HepG2 (cell line): ENCODE measurements around the gene CELF4. TPM values are rescaled to one million over a fixed set of nuclear protein-coding genes. Genes with fewer than 3 reads are reported as not detected.

Experiments used
- ATAC-seq: fragments of 200-7000 bp; cut with Tn5 transposase; 3 replicates; pipeline ENCODE4 v1.9.1; 2020; ENCODE audit warnings: mild to moderate bottlenecking, moderate library complexity
- BruUV-seq: library from RNA; stranded (reverse); fragments of 400-500 nt; replicated peaks from 2 replicates; lab custom pipeline; 2021; lab: Mats Ljungman, UMichigan
- CTCF ChIA-PET: fragments of 300-600 bp; formaldehyde crosslinking; extraction: SDS; loops from one replicate; lab custom pipeline; 2021; ENCODE audit warnings: low total read pairs, inconsistent platforms, low intra/inter-chr PET ratio; lab: Yijun Ruan, JAX
- POLR2A ChIA-PET: fragments of 350-600 bp; sonication (Branson Sonifier 250); formaldehyde crosslinking; loops from one replicate; lab custom pipeline; 2020; ENCODE audit warnings: antibody characterized with exemption, inconsistent platforms; lab: Yijun Ruan, JAX
- DNase-seq: peaks from one replicate; pipeline ENCODE4 v3.0.0-alpha.2; 2015; ENCODE audit warnings: low spot score
- FAIRE-seq: peaks from 3 replicates; lab custom pipeline; 2011; peaks lifted over from hg19 to GRCh38; lab: Jason Lieb, UNC
- H2AFZ ChIP-seq: one replicate; pipeline ENCODE4 v1.6.1; 2011; ENCODE audit warnings: low read length, inconsistent platforms
- H3K27ac ChIP-seq: fragments of 300-600 bp; 3 replicates; pipeline ENCODE4 v1.8.0; 2011; ENCODE audit warnings: mixed run types, mild to moderate bottlenecking, mixed read lengths, low read length, inconsistent platforms; ENCODE audit not compliant: insufficient read depth; ENCODE audit errors: extremely low read length
- H3K27me3 ChIP-seq, 2 experiments: fragments of 200-600 bp in 1 of 2; 2 replicates in 1 of 2; 3 replicates in 1 of 2; pipeline versions ENCODE4 v1.6.0 to v1.8.0; 2011; ENCODE audit warnings: low read length in 2 of 2, mild to moderate bottlenecking in 2 of 2, moderate library complexity in 2 of 2, inconsistent platforms in 1 of 2; ENCODE audit not compliant: insufficient read depth in 2 of 2, control insufficient read depth in 1 of 2
- H3K36me3 ChIP-seq, 2 experiments: fragments of 200-600 bp in 1 of 2; replicated peaks in 1 of 2; 2 replicates in 1 of 2; 3 replicates in 1 of 2; pipeline versions ENCODE4 v1.5.1 to v1.8.0; 2011; ENCODE audit warnings: low read length in 2 of 2, inconsistent platforms in 1 of 2; ENCODE audit not compliant: insufficient read depth in 2 of 2, control insufficient read depth in 1 of 2
- H3K4me1 ChIP-seq: 2 replicates; pipeline ENCODE4 v1.5.1; 2012; ENCODE audit warnings: low read length, inconsistent platforms; ENCODE audit not compliant: insufficient read depth
- H3K4me2 ChIP-seq: 2 replicates; pipeline ENCODE4 v1.6.0; 2011; ENCODE audit warnings: low read depth, low read length, inconsistent platforms
- H3K4me3 ChIP-seq, 3 experiments: fragments of 200-600 bp in 1 of 3; sonication (generic), shearing (Covaris generic) in 1 of 3; replicated peaks in 1 of 3; 2 replicates each; pipeline ENCODE4 v1.5.1; 2011 to 2016; ENCODE audit warnings: low read length in 3 of 3, inconsistent platforms in 2 of 3, low read depth in 2 of 3, mild to moderate bottlenecking in 2 of 3, control low read depth in 1 of 3, mixed read lengths in 1 of 3; ENCODE audit not compliant: insufficient read depth in 1 of 3
- H3K79me2 ChIP-seq: one replicate; pipeline ENCODE4 v1.6.1; 2011; ENCODE audit warnings: low read length, inconsistent platforms; ENCODE audit not compliant: insufficient read depth
- H3K9ac ChIP-seq: 2 replicates; pipeline ENCODE4 v1.6.0; 2011; ENCODE audit warnings: mild to moderate bottlenecking, low read depth, low read length, inconsistent platforms; ENCODE audit not compliant: insufficient read depth
- H3K9me3 ChIP-seq: 2 replicates; pipeline ENCODE4 v1.5.1; 2012; ENCODE audit warnings: mild to moderate bottlenecking, low read length
- H4K20me1 ChIP-seq: 2 replicates; pipeline ENCODE4 v1.6.0; 2011; ENCODE audit warnings: inconsistent platforms, mild to moderate bottlenecking, low read length, moderate library complexity; ENCODE audit not compliant: insufficient read depth
- CREM ChIP-seq, 2 experiments: sonication (generic) in 1 of 2; formaldehyde crosslinking in 1 of 2; IDR thresholded peaks; 2 replicates each; pipeline versions ENCODE4 v1.4.0 to v1.6.1; 2016 to 2020; ENCODE audit warnings: antibody characterized with exemption in 1 of 2, mild to moderate bottlenecking in 1 of 2, missing genetic modification reagents in 1 of 2
- DPF2 ChIP-seq: sonication (generic); formaldehyde crosslinking; IDR thresholded peaks from 2 replicates; pipeline ENCODE4 v1.4.0; 2020; ENCODE audit warnings: mild to moderate bottlenecking, low read depth, missing genetic modification reagents, borderline replicate concordance
- FIP1L1 ChIP-seq: fragments of 200-400 bp; formaldehyde crosslinking; IDR thresholded peaks from 2 replicates; pipeline ENCODE4 v1.6.1; 2018; ENCODE audit warnings: low read depth, mild to moderate bottlenecking, low read length, moderate library complexity, borderline replicate concordance; ENCODE audit not compliant: insufficient read depth
- FOXK2 ChIP-seq: fragments of 450-650 bp; IDR thresholded peaks from 2 replicates; pipeline ENCODE4 v1.6.1; 2016
- FOXO4 ChIP-seq: sonication (generic); formaldehyde crosslinking; conservative IDR thresholded peaks from 2 replicates; pipeline ENCODE4 v1.8.1; 2023; ENCODE audit warnings: missing genetic modification reagents
- GATA4 ChIP-seq: sonication (generic); IDR thresholded peaks from 2 replicates; pipeline ENCODE4 v1.6.1; 2016; ENCODE audit warnings: antibody characterized with exemption, low read depth, borderline replicate concordance
- HMGA1 ChIP-seq: sonication (generic); formaldehyde crosslinking; conservative IDR thresholded peaks from 2 replicates; pipeline ENCODE4 v1.4.0; 2020; ENCODE audit warnings: missing genetic modification reagents
- JARID2 ChIP-seq: sonication (generic); formaldehyde crosslinking; IDR thresholded peaks from 2 replicates; pipeline ENCODE4 v1.8.1; 2023; ENCODE audit warnings: missing genetic modification reagents, inconsistent platforms; ENCODE audit not compliant: insufficient replicate concordance
- MLLT10 ChIP-seq: sonication (generic); formaldehyde crosslinking; IDR thresholded peaks from 2 replicates; pipeline ENCODE4 v1.4.0; 2020; ENCODE audit warnings: missing genetic modification reagents
- SALL2 ChIP-seq: sonication (generic); formaldehyde crosslinking; IDR thresholded peaks from 2 replicates; pipeline ENCODE4 v1.8.1; 2023; ENCODE audit warnings: mild to moderate bottlenecking, missing genetic modification reagents, inconsistent platforms
- SAP130 ChIP-seq: IDR thresholded peaks from 2 replicates; pipeline ENCODE4 v1.6.1; 2016; ENCODE audit warnings: low read depth
- TBL1XR1 ChIP-seq: fragments of 150-350 bp; IDR thresholded peaks from 2 replicates; pipeline ENCODE4 v1.6.1; 2014; ENCODE audit warnings: borderline replicate concordance, low read length; ENCODE audit not compliant: partially characterized antibody
- TFDP2 ChIP-seq: sonication (generic); formaldehyde crosslinking; IDR thresholded peaks from 2 replicates; pipeline ENCODE4 v1.4.0; 2020; ENCODE audit warnings: missing genetic modification reagents
- ZNF260 ChIP-seq: sonication (generic); formaldehyde crosslinking; IDR thresholded peaks from 2 replicates; pipeline ENCODE4 v1.4.0; 2020; ENCODE audit warnings: missing genetic modification reagents, low read depth, mild to moderate bottlenecking, borderline replicate concordance
- ZNF367 ChIP-seq: sonication (generic); formaldehyde crosslinking; IDR thresholded peaks from 2 replicates; pipeline ENCODE4 v1.4.0; 2020; ENCODE audit warnings: missing genetic modification reagents, borderline replicate concordance
- ZNF652 ChIP-seq: IDR thresholded peaks from 2 replicates; pipeline ENCODE4 v1.6.1; 2016; ENCODE audit warnings: low read depth, borderline replicate concordance
- ZNF850 ChIP-seq: sonication (generic); formaldehyde crosslinking; conservative IDR thresholded peaks from 2 replicates; pipeline ENCODE4 v1.9.0; 2021; ENCODE audit warnings: mild to moderate bottlenecking, missing genetic modification reagents
- WGBS: methylation state at CpG from one replicate; pipeline ENCODE4 v1.1.6; 2017; ENCODE audit warnings: low lambda C conversion rate; 5-methylcytosine and 5-hydroxymethylcytosine counted together
- in situ Hi-C: cut with HindIII; loops from 2 replicates; pipeline ENCODE4 v1.10.0; 2017; ENCODE audit warnings: low pct_unique_long_range_greater_than_20kb; ENCODE audit not compliant: extremely low pct_ligation_motif_present
- intact Hi-C: fragments of 100-400 bp; cut with micrococcal nuclease; formaldehyde crosslinking; loops from one replicate; pipeline ENCODE4 v1.10.0; 2022; ENCODE audit not compliant: unreplicated experiment
- polyA plus RNA-seq, 8 experiments: library from polyadenylated mRNA; depleted of rRNA in 3 of 8; stranded (reverse) in 7 of 8; unstranded in 1 of 8; fragments of >200 nt; fragmentation: Illumina TruSeq in 4 of 8; extraction: Trizol in 4 of 8; gene quantifications; 2 replicates each; pipeline versions ENCODE4 v1.2.1 to v1.2.3, GENCODE V29; 2011 to 2016; ENCODE audit warnings: low read depth in 4 of 8, missing spikeins in 1 of 8, mixed read lengths in 1 of 8; ENCODE audit not compliant: insufficient read depth in 1 of 8
- total RNA-seq, 5 experiments: library from RNA; depleted of rRNA; stranded (reverse); fragments of >200 nt; fragmentation: Illumina TruSeq; extraction: Trizol; gene quantifications; 2 replicates each; pipeline ENCODE4 v1.2.3, GENCODE V29; 2016; ENCODE audit warnings: low read depth in 1 of 5

CELF4 gene
- total and polyA plus RNA-seq, 2 of the 13 experiments (the other 11 are each of a cell fraction or from before 2014, with no cell fraction given): not detected

- 8% methylated on average over 5 of the region's 6 CpGs for WGBS
- Histone ChIP-seq H3K79me2 (no peaks in the 10 kb centered on the region), H3K4me1 (no peaks in the 10 kb centered on the region), H3K4me2 (no peak overlapping the region), H3K9ac (no peak overlapping the region), H3K4me3 (no peak overlapping the region), H2AFZ (no peak overlapping the region), H3K9me3 (no peaks in the 10 kb centered on the region), H3K36me3 (no peaks in the 10 kb centered on the region), H3K27me3 (peaks cover 1 to 11% of the 10 kb centered on the region in 2 experiments; a peak in 2 of 5 replicates), H4K20me1 (no peaks in the 10 kb centered on the region), H3K27ac (no peak overlapping the region)
- ATAC-seq (no peak), FAIRE-seq (no peak), DNase-seq (no peak)
- ChIA-PET POLR2A (no interaction called here), CTCF (no interaction called here)
- intact Hi-C loops: no loop called here
- TF ChIP-seq ZNF260 (CRISPR knock-in tag): no peak
- TF ChIP-seq MLLT10 (CRISPR knock-in tag): no peak
- no peak for TF ChIP-seq TFDP2
- TF ChIP-seq FOXO4 (CRISPR knock-in tag): no peak
- TF ChIP-seq HMGA1: no peak
- TF ChIP-seq TBL1XR1: no peak
- no peak for TF ChIP-seq FIP1L1
- TF ChIP-seq SAP130: no peak
- TF ChIP-seq FOXK2: no peak
- no peak for TF ChIP-seq GATA4
- TF ChIP-seq CREM (IDR thresholded peaks at IDR 0.05): no peak
- no peak for TF ChIP-seq CREM (CRISPR knock-in tag; IDR thresholded peaks at IDR 0.05)
- TF ChIP-seq DPF2 (CRISPR knock-in tag): no peak
- TF ChIP-seq ZNF850 (CRISPR knock-in tag): no peak
- no peak for TF ChIP-seq JARID2
- TF ChIP-seq ZNF367 (CRISPR knock-in tag): no peak
- no peak for TF ChIP-seq ZNF652 (CRISPR knock-in tag)
- no peak for TF ChIP-seq SALL2
- BruUV-seq: no TSS peak
- in situ Hi-C loops: no loop called here
Observed at GRCh38 chr18:37289423-37289822, 276.2 kb downstream of the CELF4 start.
